ENCODE results near the gene IVD. TPM values are rescaled to one million over a fixed set of nuclear protein-coding genes. Genes with fewer than 3 reads are reported as not detected.

The IVD gene
- total RNA-seq, 1 experiment from 2014 or later: 74.5 TPM

- H3K27ac Mint-ChIP-seq (ENCODE audit: unreplicated experiment): no peak within 1 kb of the TSS
- no peaks in the 10 kb centered on the region; the same call in 1 of the 2 replicates for H3K36me3 ChIP-seq (ENCODE audit: control insufficient read depth, insufficient read depth, low read length)
- ChIA-PET CTCF (interaction anchor here (1.4 kb wide), 1 partner anchor 13 kb away, joined by 4 read pairs; no protein-coding TSS in a partner anchor), POLR2A (interaction anchor here (0.5 to 0.7 kb wide), 2 partner anchors 12 to 128 kb away, joined by 4 to 8 read pairs; no protein-coding TSS in a partner anchor)
- BruUV-seq (replicated peaks): TSS peak; percentile 71
- peak; percentile 86 to 95 for DNase-seq
- H3K9me3 ChIP-seq: no peaks in the 10 kb centered on the region
- H3K27me3 Mint-ChIP-seq (ENCODE audit: insufficient read depth, unreplicated experiment): no peaks in the 10 kb centered on the region
- H3K4me3 ChIP-seq (ENCODE audit: low read depth, low read length): peak within 1 kb of the TSS; percentile 64
- H3K4me1 Mint-ChIP-seq (ENCODE audit: low read depth, unreplicated experiment): peaks cover 43% of the 10 kb centered on the region
- H3K27me3 ChIP-seq (replicated peaks; ENCODE audit: control insufficient read depth, insufficient read depth, low read length): no peaks in the 10 kb centered on the region
- H3K4me3 Mint-ChIP-seq (ENCODE audit: unreplicated experiment): peak within 1 kb of the TSS; percentile 88
- TF ChIP-seq, protein P1, sequence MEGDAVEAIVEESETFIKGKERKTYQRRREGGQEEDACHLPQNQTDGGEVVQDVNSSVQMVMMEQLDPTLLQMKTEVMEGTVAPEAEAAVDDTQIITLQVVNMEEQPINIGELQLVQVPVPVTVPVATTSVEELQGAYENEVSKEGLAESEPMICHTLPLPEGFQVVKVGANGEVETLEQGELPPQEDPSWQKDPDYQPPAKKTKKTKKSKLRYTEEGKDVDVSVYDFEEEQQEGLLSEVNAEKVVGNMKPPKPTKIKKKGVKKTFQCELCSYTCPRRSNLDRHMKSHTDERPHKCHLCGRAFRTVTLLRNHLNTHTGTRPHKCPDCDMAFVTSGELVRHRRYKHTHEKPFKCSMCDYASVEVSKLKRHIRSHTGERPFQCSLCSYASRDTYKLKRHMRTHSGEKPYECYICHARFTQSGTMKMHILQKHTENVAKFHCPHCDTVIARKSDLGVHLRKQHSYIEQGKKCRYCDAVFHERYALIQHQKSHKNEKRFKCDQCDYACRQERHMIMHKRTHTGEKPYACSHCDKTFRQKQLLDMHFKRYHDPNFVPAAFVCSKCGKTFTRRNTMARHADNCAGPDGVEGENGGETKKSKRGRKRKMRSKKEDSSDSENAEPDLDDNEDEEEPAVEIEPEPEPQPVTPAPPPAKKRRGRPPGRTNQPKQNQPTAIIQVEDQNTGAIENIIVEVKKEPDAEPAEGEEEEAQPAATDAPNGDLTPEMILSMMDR (IDR thresholded peaks at IDR 0.05; ENCODE audit: insufficient read depth in 1 of 2, low read depth in 1 of 2, low read length in 1 of 2, severe bottlenecking in 1 of 2, unreplicated experiment in 1 of 2): no peak
- intact Hi-C loops (cut with micrococcal nuclease; ENCODE audit: unreplicated experiment): loop anchor here (1.0 kb wide), 1 partner anchor 12 kb away; no protein-coding TSS in a partner anchor
- peaks cover 9% of the 10 kb centered on the region for H3K36me3 Mint-ChIP-seq (ENCODE audit: insufficient read depth, unreplicated experiment)
- H3K4me1 ChIP-seq: peaks cover 31% of the 10 kb centered on the region
- H3K9me3 Mint-ChIP-seq (ENCODE audit: unreplicated experiment): no peaks in the 10 kb centered on the region
Observed at GRCh38 chr15:40357723-40358470, 47.7 kb upstream of the IVD start, which contains the start of gene DISP2. Gene DISP2, plus strand, starts transcription at chr15:40358219. Its CDS starts 103 bp downstream, at chr15:40358322.

- no peaks in the 10 kb centered on the region for H3K36me3 ChIP-seq (ENCODE audit: control insufficient read depth, insufficient read depth, low read length)
- peaks cover 35% of the 10 kb centered on the region for H3K4me1 Mint-ChIP-seq (ENCODE audit: low read depth, unreplicated experiment)
- intact Hi-C loops (cut with micrococcal nuclease; ENCODE audit: unreplicated experiment): loop anchor here (1.0 kb wide), 1 partner anchor 12 kb away; no protein-coding TSS in a partner anchor
- H3K4me1 ChIP-seq: peaks cover 23% of the 10 kb centered on the region
- CTCF ChIA-PET: interaction anchor here (1.4 kb wide), 1 partner anchor 14 kb away, joined by 4 read pairs; no protein-coding TSS in a partner anchor
- H3K36me3 Mint-ChIP-seq (ENCODE audit: insufficient read depth, unreplicated experiment): peaks cover 9% of the 10 kb centered on the region
- no peaks in the 10 kb centered on the region for H3K9me3 Mint-ChIP-seq (ENCODE audit: unreplicated experiment)
- TF ChIP-seq, protein P1 (IDR thresholded peaks at IDR 0.05; ENCODE audit: insufficient read depth in 1 of 2, low read depth in 1 of 2, low read length in 1 of 2, severe bottlenecking in 1 of 2, unreplicated experiment in 1 of 2): peak in 1 of 2 experiments; percentile 3
- no TSS peak for BruUV-seq (replicated peaks)
- H3K9me3 ChIP-seq: no peaks in the 10 kb centered on the region
- H3K27ac Mint-ChIP-seq (ENCODE audit: unreplicated experiment): no peak overlapping the region
- POLR2A ChIA-PET: interaction anchor here (0.5 to 0.7 kb wide), 2 partner anchors 12 to 129 kb away, joined by 4 to 8 read pairs; no protein-coding TSS in a partner anchor
- peak overlapping the region; percentile 88 for H3K4me3 Mint-ChIP-seq (ENCODE audit: unreplicated experiment)
- no peaks in the 10 kb centered on the region for H3K27me3 ChIP-seq (replicated peaks; ENCODE audit: control insufficient read depth, insufficient read depth, low read length)
- no peaks in the 10 kb centered on the region for H3K27me3 Mint-ChIP-seq (ENCODE audit: insufficient read depth, unreplicated experiment)
- DNase-seq: peak; percentile 56 to 58
- H3K4me3 ChIP-seq (ENCODE audit: low read depth, low read length): peak overlapping the region; percentile 64
Observed at GRCh38 chr15:40358471-40359353, 46.9 kb upstream of the IVD start.

GRCh38 chr15:40360015-40360414 is 45.6 kb upstream of the IVD start:
- TF ChIP-seq, protein P1 (IDR thresholded peaks at IDR 0.05; ENCODE audit: insufficient read depth in 1 of 2, low read depth in 1 of 2, low read length in 1 of 2, severe bottlenecking in 1 of 2, unreplicated experiment in 1 of 2): no peak
- CTCF ChIA-PET: interaction anchor here (0.6 kb wide), 1 partner anchor 37 kb away, joined by 3 read pairs; no protein-coding TSS in a partner anchor
- Mint-ChIP-seq H3K4me3 (ENCODE audit: unreplicated experiment) (no peak overlapping the region), H3K27me3 (ENCODE audit: insufficient read depth, unreplicated experiment) (no peaks in the 10 kb centered on the region), H3K27ac (ENCODE audit: unreplicated experiment) (no peak overlapping the region), H3K4me1 (ENCODE audit: low read depth, unreplicated experiment) (peaks cover 25% of the 10 kb centered on the region), H3K9me3 (ENCODE audit: unreplicated experiment) (no peaks in the 10 kb centered on the region), H3K36me3 (ENCODE audit: insufficient read depth, unreplicated experiment) (peaks cover 7% of the 10 kb centered on the region)
- no TSS peak for BruUV-seq (replicated peaks)
- no peaks in the 10 kb centered on the region for H3K36me3 ChIP-seq (ENCODE audit: control insufficient read depth, insufficient read depth, low read length)
- no peak for DNase-seq
- no peaks in the 10 kb centered on the region for H3K9me3 ChIP-seq
- intact Hi-C loops (cut with micrococcal nuclease; ENCODE audit: unreplicated experiment): no loop called here
- H3K4me1 ChIP-seq: peaks cover 12% of the 10 kb centered on the region
- no peaks in the 10 kb centered on the region for H3K27me3 ChIP-seq (replicated peaks; ENCODE audit: control insufficient read depth, insufficient read depth, low read length)
- POLR2A ChIA-PET: no interaction called here
- no peak overlapping the region for H3K4me3 ChIP-seq (ENCODE audit: low read depth, low read length)
